ENCODE measurements around the gene CEP57. TPM values are rescaled to one million over a fixed set of nuclear protein-coding genes. Genes with fewer than 3 reads are reported as not detected.
"Not testable (repeated sequence)": the region's sequence is repeated elsewhere in the genome, so short reads cannot be mapped to it uniquely, and the experiment has no call there.

The CEP57 gene
- total and polyA plus RNA-seq, 11 donors, result 8.7 to 31.7 (median 21.3) TPM

- peak overlapping the region in 6 of 12 donors; percentile 3 to 40 (median 10) for H3K27ac ChIP-seq
- H3K27me3 ChIP-seq, result no peaks in the 10 kb centered on the region
- 53 to 63% (median 58%) methylated on average over 6 of the region's 6 CpGs for WGBS, 4 donors
- peaks cover 0 to 8% (median 2%) of the 10 kb centered on the region in 12 donors for H3K4me1 ChIP-seq
- TF ChIP-seq CTCF (IDR thresholded peaks at IDR 0.05), result peak; percentile 31 to 69 (median 52)
- TF ChIP-seq POLR2A (IDR thresholded peaks at IDR 0.05), result no peak
- H3K4me3 ChIP-seq, result no peak overlapping the region
- DNase-seq, result peak in 4 of 5 donors; percentile 40 to 50 (median 42)
- intact Hi-C loops (cut with DNase I), result loop anchor here in 5 of 10 donors (5.0 to 10.0 kb wide), 5 partner anchors 73 to 496 kb away; partner anchors contain the start of genes MAML2 (in 3 of the 5) and MTMR2 (in 2 of the 5)
- peak; percentile 78 to 98 (median 95) for ATAC-seq
- H3K9me3 ChIP-seq, result no peaks in the 10 kb centered on the region
- peaks cover 0 to 78% (median 52%) of the 10 kb centered on the region in 9 donors for H3K36me3 ChIP-seq
These were observed 59.0 kb downstream of the CEP57 start for GRCh38 chr11:95849087-95849825.

GRCh38 chr11:95850137-95850536 lies 59.8 kb downstream of the CEP57 start:
- Histone ChIP-seq H3K4me1 (peaks cover 0 to 8% (median 2%) of the 10 kb centered on the region in 12 donors), H3K27me3 (no peaks in the 10 kb centered on the region), H3K36me3 (peaks cover 0 to 78% (median 52%) of the 10 kb centered on the region in 9 donors), H3K27ac (no peak overlapping the region), H3K9me3 (no peaks in the 10 kb centered on the region), H3K4me3 (no peak overlapping the region)
- ATAC-seq (no peak), DNase-seq (no peak)
- intact Hi-C loops (cut with DNase I), result loop anchor here in 1 of 10 donors (10.0 kb wide), 1 partner anchor 115 kb away; no protein-coding TSS in a partner anchor
- TF ChIP-seq CTCF (IDR thresholded peaks at IDR 0.05) (no peak), POLR2A (IDR thresholded peaks at IDR 0.05) (no peak)

- intact Hi-C loops (cut with DNase I), result loop anchor here in 1 of 10 donors (10.0 kb wide), 1 partner anchor 112 kb away; no protein-coding TSS in a partner anchor
- peaks cover 0 to 78% (median 47%) of the 10 kb centered on the region in 9 donors for H3K36me3 ChIP-seq
- H3K4me3 ChIP-seq, result no peak overlapping the region
- no peaks in the 10 kb centered on the region for H3K27me3 ChIP-seq
- H3K27ac ChIP-seq, result no peak overlapping the region
- ATAC-seq (no peak), DNase-seq (no peak)
- H3K4me1 ChIP-seq, result peaks cover 0 to 8% (median 2%) of the 10 kb centered on the region in 12 donors
- H3K9me3 ChIP-seq, result no peaks in the 10 kb centered on the region
- no peak for TF ChIP-seq POLR2A (IDR thresholded peaks at IDR 0.05)
These were observed 62.8 kb downstream of the CEP57 start for GRCh38 chr11:95853138-95853537.

GRCh38 chr11:95853862-95854261 lies 63.6 kb downstream of the CEP57 start:
- 83 to 91% (median 88%) methylated on average over 2 of the region's 2 CpGs for WGBS, 4 donors
- Histone ChIP-seq H3K36me3 (peaks cover 0 to 78% (median 54%) of the 10 kb centered on the region in 9 donors), H3K4me1 (peaks cover 0 to 8% (median 2%) of the 10 kb centered on the region in 12 donors), H3K27me3 (no peaks in the 10 kb centered on the region), H3K9me3 (no peaks in the 10 kb centered on the region), H3K27ac (no peak overlapping the region), H3K4me3 (no peak overlapping the region)
- TF ChIP-seq CTCF (IDR thresholded peaks at IDR 0.05) (no peak), POLR2A (IDR thresholded peaks at IDR 0.05) (no peak)
- intact Hi-C loops (cut with DNase I), result loop anchor here in 1 of 10 donors (10.0 kb wide), 1 partner anchor 111 kb away; no protein-coding TSS in a partner anchor
- DNase-seq, result no peak
- no peak for ATAC-seq

GRCh38 chr11:95854362-95854761 lies 64.1 kb downstream of the CEP57 start:
- not testable (repeated sequence) for H3K4me3 ChIP-seq, H3K9me3 ChIP-seq, H3K27ac ChIP-seq, H3K4me1 ChIP-seq, ATAC-seq, DNase-seq, H3K27me3 ChIP-seq
- 66 to 71% (median 70%) methylated on average over 5 of the region's 5 CpGs for WGBS, 4 donors
- intact Hi-C loops (cut with DNase I), result loop anchor here in 1 of 10 donors (10.0 kb wide), 1 partner anchor 110 kb away; no protein-coding TSS in a partner anchor
- H3K36me3 ChIP-seq, result peaks cover 0 to 80% (median 54%) of the 10 kb centered on the region in 9 donors

GRCh38 chr11:95860024-95860423 lies 69.7 kb downstream of the CEP57 start:
- H3K4me1 ChIP-seq; ATAC-seq; DNase-seq; intact Hi-C loops (cut with DNase I); H3K4me3 ChIP-seq; H3K27me3 ChIP-seq; H3K9me3 ChIP-seq; H3K27ac ChIP-seq: not testable (repeated sequence)
- WGBS, 4 donors, result 96 to 98% (median 98%) methylated on average over 4 of the region's 4 CpGs
- H3K36me3 ChIP-seq, result peaks cover 0 to 97% (median 65%) of the 10 kb centered on the region in 9 donors

All from heart left ventricle (tissue), 16 donors.